GM21390 (cell line): ENCODE results near the gene MICAL2.
A peak's percentile ranks its signal among the peaks of the same experiment; 100 is the strongest.
"Not testable (repeated sequence)": the region's sequence is repeated elsewhere in the genome, so short reads cannot be mapped to it uniquely, and the experiment has no call there.

Experiments
- ATAC-seq: cut with Tn5 transposase; IDR thresholded peaks from one replicate; pipeline ENCODE4 v1.9.1; 2021; ENCODE audit not compliant: unreplicated experiment

Gene MICAL2

DNA sequence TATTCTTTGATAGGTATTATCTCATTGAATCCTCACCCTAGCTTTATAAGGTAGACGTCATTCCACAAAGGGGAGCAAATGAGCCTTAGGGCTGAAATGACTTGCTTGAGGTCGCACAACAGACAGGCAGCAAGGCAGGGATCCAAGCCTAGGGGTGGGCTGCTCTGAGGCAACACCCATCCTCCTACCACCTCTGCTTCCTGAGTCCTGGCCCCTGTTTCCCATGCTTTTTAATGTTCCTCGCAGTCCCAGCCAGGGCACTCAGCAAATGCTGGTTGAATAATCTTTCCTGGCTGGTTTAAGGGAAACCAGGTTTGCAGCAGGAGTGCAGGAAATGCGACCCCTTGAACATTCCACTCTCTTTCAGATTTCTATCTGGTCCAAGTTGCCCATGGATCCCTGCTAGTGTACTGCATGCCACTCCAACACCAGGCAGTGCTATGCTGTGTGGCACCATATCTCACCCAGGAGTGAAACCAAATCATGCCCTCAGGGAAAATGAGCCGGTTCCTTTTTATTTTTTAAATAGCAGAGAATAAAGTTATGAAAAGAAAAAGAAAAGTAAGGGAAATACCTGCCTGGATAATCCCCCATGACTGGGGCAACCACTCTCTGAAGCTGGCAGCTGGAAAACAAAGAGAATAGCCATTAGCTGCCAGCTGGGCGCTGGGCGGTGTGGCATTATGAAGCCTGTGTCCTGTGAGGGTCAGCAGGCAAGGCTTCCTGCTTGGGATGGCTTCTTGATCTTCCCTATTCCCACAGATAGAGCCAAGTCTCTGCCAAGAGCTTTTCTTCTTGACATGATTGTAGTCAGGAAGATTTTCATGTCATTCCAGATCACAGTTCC, 21.8 kb downstream of the MICAL2 start:
- ATAC-seq: no peak

DNA sequence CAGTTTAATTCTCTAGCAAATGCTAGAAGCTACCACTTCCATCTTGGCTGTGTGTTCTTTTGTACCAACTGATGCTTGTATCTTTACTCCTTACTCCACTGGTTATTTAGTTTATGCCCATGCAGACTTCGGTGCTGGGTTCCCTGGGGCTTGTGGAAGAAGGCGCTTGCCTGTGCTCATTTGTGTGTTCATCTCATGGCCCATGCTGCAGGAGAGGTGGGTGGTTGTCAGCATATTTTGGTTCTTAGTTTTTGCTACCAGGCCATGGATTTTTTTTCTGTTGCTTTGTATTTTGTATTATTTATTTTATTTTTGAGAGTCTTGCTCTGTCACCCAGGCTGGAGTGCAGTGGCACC, 22.4 kb downstream of the MICAL2 start:
- no peak for ATAC-seq

DNA sequence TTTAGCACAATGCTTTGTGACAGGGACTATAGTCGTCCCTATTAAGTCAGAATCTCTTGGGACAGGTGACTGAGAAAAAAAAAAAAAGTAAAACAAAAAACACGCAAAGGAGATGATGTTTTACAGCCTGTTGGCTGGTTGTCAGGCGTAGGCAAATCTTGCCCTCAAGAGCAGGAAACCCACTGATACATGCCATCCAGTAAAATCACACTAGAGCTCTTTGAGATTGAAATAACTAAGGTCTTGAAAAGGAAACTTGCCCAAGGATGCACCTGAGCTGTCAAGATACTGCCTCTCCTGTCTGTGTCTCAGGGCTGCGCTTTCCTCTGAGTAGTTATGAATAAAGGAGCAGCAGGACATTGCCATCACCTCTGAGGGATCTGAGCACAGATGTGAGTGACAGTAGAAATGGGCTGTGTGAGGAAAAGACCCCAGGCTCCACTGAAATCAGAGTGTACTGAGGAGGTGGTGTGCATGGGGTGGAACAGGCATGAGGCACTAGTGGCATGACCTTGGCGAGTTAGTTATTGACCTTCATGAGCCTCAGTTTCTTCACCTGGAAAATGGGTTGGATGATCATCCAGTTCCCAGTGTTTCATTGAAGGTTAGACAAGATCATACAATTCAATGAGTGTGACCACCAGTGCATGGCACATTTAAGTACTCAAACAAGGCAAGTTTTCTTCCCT, 23.3 kb downstream of the MICAL2 start:
- ATAC-seq: peak; percentile 64

DNA sequence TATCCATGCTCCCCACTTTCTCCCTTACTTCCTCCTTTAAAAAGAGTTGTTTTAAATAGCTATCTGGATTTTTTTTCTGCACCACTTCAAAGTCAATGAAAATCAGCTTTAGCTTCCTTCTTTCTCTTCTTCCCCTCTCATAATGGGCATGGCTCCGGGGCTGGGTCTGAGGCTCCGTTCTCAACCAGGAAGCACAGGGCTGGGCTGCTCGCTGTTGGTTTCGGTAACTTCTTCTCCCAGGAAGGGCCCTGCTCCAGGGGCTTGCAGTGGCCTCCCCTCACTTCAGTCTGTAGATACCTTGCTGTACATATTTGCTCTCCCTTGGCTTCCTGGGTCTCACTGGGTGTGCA, 23.8 kb downstream of the MICAL2 start:
- ATAC-seq: no peak

DNA sequence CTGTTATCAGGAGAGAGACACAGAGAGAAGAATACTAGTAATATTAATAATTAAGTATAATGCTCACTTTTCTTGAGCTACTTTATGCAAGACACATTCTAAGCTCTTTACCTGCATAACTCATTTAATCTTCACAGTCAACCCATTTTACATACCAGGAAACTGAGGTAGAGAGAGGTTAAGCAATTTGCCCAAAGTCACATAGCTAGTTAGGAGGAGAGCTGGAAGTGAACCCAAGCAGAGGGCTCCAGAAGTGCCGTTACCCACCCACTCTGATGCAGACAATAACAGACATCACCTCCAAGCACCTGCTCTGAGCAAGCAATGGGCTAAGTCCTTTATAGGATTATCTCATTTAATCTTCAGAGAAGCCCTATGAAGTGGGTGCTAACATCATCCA, 24.8 kb downstream of the MICAL2 start:
- no peak for ATAC-seq

DNA sequence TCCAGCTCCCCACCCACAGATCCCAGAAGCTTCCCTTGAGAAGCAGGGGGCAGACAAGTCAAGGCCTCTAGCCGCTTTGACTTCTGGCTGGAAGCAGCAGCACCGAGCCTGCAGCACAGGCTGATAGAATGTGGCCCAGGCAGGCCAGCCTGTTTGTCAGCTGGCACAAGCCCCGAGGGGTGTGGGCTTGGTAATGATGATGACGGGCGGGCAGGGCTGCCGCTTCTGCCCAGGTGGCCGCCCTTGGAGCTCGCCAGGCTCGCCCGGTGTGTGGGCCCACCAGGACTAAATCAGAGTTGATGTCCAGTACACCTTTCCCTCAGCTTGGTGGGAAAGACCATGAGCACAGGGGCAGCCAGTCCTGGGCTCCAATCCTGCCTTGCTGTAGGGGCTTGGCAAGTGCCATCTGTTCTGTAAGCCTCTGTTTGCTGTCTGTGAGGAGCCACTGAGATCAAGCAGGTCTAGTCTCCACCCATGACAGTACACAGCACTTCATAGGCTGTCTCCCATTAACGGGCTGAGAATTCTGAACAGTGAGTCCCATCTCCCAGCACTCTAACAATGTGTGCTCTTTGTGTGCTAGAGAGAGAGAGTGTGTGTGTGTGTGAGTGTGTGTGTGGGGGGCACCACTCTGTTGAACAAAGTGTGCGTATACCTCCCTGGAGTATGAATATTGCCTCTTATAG, 26.8 kb downstream of the MICAL2 start:
- ATAC-seq: no peak

DNA sequence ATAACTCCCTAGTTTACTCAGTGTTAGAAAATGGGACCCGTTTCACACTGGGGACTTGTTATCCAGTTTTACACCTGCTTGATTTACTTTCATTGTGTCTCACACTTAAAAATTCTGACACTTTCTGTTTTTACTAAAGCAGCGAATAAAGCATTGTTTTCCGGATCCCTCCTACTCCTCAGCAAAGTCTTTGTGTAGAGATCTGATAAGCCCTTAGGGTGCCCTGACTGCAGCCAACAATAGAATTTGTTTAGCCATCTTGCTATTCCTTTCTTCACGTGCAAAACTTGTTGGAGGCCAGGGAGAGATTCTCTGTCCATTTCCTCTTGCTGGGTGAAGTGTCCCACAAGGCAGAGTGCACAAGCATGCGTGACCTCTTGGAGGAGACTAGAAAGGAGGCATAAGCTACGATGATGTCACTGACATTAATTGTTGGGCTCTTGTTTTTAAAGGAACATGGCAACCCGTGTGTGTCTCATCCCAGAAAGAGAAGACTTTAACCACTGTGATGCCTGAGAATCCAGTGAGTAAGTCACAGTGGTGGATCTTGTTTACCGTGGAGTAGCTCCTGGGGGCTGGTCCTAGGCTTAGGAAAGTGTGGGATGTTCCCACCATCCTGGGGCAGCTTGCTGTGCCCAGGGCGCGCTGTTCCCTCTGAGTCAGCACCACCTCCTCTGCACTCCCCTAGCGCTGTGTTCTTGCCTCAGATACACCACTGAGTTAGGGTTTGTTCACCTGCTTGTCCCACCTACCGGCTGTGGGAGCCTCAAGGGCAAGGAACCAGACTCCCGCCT, 27.7 kb downstream of the MICAL2 start:
- no peak for ATAC-seq

DNA sequence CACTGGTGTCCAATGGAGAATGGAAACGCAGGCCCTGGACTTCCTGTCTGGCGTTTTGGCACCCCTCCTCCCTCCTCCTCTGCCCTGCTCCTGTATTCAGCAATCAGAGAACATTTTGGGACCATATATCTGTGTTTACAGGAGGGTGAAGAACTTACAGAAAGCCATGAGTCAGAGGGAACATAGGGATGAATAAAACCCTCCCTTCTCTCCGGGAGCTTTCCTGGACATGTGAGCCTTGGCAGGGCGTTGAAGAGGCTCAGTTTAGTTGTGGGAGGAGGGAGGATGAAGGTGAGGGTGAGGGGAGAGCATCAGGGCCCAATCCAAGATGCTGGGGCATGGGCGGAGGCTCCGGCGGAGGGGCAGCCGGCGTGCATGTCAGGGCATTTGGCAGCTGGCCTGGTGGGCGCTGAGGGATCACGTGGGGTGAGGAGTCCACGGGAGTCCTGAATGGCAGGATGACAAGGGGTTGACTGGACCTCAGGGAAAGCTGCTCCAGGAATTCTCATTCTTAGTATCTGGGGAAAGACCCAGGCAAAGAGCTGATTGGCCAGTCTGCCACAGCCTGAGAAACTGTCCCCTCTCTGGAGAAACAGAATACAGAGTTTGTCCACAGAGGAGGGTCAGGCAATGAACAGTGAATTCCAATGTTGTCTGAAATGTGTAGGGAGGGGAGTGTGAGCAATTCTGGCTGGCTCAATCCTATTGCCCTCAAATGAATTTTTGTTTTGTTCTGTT, 28.9 kb downstream of the MICAL2 start:
- no peak for ATAC-seq

DNA sequence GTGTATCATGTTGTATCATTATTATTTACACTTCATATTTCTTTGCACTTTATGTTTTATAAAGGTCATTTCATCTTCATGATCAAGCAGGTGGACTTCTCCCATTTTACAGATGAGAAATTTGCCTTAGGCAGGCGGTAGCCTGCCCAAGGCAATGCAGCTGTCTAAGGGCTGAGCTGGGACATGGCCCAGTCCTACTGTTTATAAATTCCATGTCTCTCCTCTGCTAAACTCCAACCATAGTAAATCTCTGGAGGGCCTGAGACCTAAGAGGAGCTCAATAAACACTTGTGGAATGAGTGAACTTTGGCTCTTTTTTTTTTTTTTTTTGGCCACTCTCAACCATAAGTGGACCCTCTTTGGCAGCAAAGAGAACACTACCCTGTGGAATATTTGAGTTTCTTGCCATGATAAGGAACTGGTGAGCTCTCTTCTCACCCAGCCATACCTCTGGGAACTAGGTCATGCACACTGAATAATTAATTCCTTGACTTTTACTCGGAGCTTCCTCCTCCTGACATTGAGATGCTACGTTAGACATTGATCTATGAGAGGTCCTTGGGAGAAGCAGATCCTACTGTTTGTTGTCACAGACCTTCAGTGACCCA, 29.9 kb downstream of the MICAL2 start:
- ATAC-seq: no peak

DNA sequence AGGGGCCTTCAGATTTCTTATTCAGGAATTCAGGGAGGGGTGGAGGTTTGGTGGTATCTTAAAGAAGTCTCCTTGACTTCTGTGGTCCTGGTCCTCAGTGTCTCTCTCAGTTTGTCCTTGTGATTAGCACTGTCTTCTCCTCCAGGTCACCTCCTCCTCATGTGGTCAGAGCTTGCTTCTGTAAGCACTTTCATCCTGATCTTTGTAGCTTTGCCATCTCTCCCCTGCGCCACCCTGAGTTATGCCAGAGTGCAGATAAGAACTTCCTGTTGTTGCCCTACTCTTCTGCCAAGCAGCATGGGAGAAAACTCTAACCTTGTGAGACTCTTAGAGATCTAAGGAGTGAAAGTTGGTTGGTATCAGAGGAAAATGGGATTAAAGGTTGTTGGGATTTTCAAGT, 30.9 kb downstream of the MICAL2 start:
- ATAC-seq: no peak

DNA sequence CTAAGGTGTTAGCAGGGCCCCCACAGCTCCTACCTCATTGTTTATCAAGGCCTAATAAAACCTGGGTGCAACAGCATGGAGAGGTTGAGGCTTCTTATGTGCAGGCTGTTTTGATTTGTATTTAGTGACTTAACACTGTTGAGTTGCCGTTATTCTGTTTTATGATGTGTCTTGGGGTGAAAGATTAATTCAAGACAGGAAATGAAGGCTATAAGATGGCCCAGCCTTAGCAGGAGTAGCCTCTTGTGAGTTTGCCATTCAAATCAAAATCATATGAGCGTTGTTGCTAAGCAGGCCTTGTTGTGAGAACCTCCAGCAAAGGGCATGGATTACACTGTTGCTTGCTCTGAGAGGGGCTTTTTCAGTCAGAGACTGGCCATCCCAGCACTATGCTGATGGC, 31.8 kb downstream of the MICAL2 start:
- no peak for ATAC-seq

DNA sequence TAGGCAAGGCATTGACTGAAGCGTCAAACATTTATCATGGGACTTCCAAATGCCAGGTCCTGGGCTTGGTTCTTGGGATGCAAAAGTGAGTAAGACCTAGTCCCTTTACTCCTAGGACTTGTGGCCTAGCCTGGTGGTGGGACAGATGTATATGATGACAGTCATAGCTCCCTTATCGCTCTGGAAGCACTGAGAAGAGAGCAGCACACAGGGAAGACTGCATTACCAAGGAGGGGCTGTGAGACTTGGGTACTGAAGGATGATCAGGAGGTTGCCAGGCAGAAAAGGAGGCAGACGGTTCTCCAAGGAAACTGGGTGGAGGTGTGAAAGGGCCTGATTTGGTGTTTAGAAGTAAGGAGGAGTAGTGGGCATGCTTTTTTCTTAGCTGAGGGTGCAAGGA, 32.5 kb downstream of the MICAL2 start:
- ATAC-seq: no peak

DNA sequence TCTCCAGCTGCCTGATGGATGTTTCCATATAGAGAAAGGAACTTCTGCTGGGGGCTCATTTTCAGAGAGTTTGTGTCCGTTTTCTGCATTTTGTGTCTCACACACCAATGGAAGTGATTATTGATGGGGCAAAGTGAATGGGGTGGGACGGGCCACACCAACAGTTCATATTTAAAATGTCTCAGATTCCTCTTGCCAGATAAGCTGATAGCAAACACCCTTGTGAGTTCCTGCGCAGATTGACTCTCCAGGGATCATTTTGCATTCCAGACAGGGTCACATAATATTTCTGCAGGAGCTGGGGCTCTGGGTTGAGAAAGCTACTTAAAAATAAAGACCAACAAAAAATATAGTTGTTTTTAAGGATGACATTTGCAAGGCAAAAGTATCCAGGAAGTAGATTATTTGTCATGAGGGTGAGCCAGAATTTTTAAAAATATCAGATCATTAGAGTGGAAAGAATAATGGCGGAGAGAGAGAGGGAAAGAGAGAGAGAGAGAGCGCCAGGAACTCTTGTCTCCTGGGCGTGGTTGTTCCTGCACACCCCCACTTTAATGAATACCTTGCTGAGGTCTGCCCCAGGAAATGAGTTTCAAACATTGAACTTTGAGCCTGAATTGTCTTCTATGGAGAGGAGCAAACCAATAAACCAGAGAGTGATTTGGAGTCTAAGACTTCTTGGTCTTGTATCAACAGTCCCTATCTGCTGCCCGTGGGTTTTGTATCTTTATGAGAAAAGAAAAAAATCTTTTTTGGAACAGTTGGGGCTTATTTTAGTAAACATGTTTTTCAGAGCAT, 33.3 kb downstream of the MICAL2 start:
- ATAC-seq: no peak

DNA sequence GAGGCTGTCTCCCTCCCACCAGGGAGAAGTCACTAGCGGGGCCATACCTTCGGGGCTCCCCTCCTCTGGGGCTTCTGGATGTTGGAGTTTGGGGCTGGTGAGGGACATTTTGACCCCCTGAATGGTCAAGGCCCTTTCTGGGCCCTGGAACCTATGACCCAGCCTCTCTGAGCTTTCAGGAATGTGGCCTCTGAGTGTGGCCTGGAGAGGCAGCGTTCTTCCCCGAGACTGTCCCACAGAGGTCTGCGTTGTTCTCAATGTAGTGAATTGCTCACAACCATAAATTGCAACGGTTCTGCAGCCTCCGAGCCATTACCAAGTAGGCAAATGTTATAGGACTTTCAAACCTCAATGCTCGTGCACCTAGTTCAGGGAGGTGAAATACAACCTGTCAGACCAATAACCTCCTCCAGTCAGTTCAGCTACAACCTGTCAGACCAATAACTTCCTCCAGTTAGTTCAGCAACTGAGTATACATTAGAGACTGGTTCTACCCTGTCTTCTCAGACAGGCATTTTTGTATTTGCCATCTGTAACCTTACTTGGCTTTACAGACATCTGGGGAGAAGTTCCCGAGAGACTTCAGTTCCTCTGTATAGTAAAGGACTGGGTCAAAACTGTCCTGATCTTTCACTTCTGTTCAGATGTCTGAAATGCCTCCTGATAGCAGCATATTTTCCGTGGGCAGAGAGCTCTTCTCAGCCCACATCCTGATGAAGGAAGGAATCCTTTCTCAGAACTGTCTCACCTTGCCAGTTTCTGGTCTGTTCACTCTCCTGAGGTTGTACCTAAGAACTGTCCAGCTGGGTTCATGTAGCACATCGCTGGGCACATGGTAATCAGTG, 34.2 kb downstream of the MICAL2 start:
- no peak for ATAC-seq

DNA sequence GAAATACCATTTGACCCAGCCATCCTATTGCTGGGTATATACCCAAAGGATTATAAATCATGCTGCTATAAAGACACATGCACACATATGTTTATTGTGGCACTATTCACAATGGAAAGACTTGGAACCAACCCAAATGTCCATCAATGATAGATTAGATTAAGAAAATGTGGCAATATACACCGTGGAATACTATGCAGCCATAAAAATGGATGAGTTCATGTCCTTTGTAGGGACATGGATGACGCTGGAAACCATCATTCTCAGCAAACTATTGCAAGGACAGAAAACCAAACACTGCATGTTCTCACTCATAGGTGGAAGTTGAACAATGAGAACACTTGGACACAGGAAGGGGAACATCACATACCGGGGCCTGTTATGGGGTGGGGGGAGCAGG, 36.3 kb downstream of the MICAL2 start:
- not testable (repeated sequence) for ATAC-seq

DNA sequence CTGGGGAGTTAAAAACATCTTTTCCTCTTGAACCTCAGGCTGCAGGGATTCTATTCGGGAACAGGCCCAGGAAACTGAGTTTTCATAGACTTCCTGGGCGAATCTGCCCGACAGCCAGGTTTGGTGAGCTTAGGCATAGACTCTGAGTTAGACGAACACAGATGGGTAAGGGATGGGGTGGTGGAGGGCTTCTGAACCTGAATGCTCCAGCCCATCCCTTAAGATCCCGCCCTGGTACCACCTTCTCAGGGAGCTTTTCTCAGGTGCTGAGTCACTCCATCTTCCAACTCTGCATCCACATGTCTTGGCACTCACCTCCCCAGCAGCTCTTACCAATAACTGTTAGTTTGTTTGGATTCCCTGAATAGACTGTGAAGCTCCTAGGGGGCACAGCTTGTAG, 37.4 kb downstream of the MICAL2 start:
- ATAC-seq: no peak

DNA sequence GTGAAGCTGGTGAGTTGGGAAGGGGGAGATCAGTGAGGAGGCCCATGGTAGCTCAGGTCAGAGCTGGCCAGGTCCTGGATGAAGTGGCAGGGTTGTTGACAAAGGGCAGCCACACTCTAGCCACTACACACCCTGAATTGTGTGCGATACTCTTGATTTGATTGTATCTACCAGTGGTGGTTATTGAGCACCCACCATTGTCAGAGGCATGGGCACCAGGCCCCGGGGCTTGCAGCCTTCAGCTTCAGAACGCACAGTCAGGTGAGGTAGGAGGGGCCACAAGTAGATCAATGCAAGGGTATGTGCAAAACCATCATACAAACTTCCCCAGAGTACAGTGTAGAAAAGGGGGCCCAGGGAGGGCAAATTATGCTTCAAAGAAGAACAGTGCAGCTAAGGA, 38.1 kb downstream of the MICAL2 start:
- ATAC-seq: no peak

DNA sequence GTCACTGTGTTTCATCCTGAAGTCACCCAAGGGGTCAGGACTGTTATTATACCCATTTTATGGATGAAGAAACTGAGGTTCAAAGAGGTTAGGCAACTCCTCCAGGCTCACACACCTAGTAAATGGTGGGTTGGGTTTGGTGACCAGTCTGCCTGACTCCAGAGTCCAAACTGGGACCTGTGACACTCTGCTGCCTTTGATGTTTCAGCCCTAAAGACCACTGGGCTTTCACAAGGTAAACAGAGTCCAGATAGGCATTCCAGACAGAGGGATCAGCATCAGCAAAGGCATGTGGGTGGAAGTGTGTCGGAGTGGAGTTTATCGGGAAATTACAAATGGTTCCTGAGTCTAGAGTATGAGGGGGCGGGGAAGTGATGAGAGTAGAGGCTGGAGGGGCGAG, 38.5 kb downstream of the MICAL2 start:
- no peak for ATAC-seq
